ENCODE results near the gene FYN.
A peak's percentile ranks its signal among the peaks of the same experiment; 100 is the strongest.

The FYN gene

DNA sequence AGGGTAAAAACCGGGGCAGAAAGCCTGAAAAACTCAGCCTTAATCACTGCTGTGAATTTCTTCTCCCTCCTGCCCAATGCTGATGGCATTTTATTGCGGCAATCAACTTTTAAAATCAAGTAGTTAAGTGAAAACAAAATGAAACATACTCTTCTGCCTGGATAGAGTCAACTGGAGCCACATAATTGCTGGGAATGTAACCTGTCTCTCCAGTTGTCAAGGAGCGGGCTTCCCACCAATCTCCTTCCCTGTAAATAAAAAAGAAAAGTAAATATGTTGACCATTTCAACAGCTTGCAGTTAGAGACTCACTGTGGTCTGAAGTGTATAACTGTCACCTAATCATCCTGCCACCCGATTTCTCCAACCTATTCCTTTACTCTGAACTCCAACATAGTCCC lies 165.5 kb downstream of the FYN start:
- DNase-seq (ENCODE audit: low read depth): no peak

DNA sequence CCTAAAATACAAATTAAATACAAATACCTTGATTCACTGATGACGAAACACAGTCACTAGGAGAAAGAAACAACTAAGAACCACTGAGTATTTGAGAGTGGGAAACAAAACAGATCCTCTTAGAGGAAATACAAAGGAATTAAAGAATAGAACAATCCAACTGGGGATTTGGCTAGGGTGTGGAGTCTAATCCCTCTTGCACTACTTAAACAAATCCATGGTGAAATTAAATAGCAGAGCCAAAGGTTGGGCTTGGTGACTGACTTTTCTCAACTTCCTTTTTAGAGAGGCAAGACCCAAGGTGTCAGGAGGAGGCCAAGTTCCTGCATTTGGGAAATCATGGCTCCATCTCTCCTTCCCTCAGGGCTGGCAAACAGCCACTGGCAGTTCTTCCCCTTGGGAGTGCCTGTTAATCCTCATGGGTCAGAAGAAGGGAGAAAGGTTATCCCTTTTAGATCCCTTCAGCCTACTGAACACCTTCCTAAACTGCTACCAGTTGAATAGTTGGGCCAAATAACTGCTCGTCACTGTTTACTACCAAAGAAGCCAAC lies 166.3 kb downstream of the FYN start:
- DNase-seq (ENCODE audit: low read depth): no peak

DNA sequence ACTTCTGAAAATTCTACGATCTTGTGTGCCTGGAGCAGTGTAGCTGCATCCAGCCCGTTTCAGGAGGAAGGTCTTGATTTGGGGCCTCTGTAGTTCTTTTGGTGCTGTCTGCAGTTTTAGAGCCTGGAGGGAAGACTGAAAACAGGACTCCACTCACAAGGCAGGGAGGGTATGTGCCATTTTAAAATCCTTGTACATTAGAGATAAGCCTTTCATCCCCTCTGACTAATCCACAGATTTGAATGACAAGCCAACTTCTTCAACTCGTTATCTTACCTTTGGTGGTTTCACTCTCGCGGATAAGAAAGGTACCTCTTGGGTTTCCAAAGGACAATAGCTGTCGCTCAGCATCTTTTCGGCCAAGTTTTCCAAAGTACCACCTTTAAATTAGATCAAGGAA lies 169.5 kb downstream of the FYN start:
- no peak for DNase-seq (ENCODE audit: low read depth)

DNA sequence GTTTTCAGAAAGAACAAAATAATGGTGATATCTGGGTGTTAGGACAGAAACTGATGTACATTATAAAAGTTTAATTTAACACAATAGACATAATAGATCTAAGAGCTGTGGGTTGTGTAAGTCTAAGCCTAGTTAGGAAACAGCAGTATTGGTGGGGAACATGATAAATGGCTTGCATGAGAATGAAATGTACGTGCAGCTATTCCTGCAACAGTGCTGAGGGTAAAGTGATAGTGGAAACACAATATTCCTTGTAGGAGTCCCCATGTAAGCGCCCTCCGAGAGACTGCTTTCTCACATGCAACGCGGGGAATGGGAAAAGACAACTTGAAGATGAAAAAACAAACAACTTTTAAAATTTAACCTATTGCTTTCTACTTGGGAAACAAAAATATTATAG lies 171.0 kb downstream of the FYN start:
- no peak for DNase-seq (ENCODE audit: low read depth)

DNA sequence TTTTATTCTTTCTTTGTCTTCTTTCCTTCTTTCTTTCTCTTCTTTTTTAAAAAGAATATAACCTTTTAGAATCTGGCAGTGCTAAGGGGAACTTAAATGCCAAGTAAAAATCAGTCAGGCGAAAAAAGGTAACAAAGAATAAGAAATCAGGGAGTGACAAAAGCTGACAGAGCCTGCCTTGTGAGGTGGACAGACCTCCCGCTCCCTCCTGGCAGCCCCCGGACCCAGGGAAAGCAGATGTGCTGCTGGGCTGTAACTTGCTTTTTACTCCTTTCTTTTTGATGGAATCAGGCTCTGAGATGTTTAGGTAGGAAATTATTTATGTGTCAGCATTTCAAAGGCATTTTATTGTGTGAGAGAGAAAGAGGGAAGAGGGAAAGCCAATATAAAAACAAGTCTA lies 172.1 kb downstream of the FYN start:
- DNase-seq (ENCODE audit: low read depth): no peak

DNA sequence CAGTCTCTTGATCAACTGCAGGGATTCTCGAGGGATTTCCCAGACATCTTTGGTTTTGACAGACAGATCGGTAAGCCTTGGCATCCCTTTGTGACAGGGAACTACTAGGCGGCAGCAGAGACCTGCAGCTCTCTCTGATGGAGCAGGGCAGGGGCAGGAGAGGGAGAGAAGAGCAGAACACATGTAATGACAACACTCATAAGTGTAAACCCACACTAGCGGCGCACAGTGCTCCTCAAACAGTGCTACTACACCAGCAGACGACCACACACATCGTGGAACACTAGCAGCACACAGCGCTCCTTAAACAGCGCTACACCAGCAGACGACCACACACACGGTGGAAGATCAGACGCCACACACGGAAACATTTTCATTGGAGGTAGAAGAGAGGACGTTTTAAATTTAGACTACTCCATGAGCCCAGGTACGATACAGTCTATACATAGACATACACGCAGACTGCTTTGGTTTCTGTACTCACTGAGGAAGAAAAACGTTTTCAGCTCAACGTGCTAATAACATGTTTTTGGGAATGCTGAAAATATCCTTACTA lies 173.0 kb downstream of the FYN start:
- DNase-seq (ENCODE audit: low read depth): no peak

DNA sequence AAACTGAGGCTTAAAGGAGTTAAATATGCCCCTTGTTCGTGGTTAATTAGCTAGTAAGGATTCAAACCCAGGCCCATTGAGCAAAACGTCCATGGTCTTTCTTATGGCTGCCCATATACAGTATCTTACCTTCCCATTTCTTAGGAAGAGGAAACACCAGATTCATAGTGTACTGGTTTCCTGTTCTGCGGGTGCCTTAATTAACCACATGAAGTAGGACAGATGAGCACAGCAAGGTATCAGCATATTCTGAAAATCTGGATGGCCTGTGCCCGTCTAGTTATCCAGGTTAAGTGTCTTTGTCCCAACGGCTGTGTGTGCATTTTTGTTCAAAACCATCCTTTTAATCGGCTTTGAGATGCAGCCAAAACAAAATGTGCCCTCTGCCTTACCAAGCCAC lies 174.1 kb downstream of the FYN start:
- DNase-seq (ENCODE audit: low read depth): no peak

DNA sequence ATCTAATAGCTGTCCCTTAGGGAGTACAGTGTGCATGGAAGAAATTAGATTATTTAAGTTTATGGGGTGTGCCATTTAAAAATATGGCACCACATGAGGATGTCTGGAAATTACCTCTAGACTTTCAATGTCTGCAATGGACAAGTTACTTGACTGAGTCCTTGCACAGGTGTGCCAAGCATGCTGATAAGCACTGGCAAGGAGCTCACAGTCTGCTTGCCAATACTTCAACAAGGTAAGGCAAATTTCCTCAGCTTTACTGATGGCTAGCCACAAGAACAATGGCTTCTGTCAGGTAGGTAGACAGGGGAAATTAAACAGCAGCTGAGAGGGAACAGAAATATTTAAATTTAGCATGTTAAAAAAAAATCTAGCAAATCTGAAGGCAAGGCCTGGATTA lies 176.4 kb downstream of the FYN start:
- DNase-seq (ENCODE audit: low read depth): no peak

DNA sequence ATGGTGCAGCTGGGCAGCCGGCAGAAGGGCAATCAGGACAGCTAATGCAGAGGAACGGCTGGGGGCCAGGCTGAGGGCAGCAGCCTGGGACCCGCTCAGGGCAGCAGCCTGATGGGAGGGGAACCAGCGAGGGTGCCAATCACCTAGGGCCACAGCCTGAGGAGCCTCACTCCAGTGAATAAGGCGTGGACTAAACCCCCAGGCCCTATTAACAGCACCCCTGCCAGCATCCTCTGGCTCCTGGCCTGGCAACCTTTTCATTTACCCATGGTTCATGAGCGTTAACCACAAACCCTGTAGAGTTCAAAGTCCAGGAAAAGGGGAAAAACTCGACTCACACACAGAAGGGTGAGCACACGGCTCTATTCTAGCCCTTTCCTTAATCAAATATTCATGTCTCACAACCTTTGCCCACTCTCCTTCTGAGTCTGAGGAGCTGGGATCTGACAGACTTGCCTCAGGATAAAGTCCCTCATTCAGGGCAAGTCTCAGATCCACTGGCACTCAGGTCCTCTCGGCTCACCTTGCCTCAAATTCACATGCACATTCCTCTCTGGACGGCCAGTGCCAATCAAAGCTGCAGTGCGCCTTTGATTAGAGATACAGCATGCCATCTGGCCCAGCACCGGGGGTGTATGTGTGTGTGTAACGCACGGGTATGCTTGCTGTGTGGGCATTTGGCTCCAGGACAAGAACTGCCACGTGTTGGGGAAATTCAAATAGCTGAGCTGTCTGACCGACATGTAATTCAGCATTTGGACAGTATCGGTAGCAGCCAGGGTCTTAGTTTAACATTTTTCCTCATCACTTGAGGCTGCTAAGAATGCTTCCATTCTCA lies 180.7 kb downstream of the FYN start:
- no peak for DNase-seq (ENCODE audit: low read depth)

DNA sequence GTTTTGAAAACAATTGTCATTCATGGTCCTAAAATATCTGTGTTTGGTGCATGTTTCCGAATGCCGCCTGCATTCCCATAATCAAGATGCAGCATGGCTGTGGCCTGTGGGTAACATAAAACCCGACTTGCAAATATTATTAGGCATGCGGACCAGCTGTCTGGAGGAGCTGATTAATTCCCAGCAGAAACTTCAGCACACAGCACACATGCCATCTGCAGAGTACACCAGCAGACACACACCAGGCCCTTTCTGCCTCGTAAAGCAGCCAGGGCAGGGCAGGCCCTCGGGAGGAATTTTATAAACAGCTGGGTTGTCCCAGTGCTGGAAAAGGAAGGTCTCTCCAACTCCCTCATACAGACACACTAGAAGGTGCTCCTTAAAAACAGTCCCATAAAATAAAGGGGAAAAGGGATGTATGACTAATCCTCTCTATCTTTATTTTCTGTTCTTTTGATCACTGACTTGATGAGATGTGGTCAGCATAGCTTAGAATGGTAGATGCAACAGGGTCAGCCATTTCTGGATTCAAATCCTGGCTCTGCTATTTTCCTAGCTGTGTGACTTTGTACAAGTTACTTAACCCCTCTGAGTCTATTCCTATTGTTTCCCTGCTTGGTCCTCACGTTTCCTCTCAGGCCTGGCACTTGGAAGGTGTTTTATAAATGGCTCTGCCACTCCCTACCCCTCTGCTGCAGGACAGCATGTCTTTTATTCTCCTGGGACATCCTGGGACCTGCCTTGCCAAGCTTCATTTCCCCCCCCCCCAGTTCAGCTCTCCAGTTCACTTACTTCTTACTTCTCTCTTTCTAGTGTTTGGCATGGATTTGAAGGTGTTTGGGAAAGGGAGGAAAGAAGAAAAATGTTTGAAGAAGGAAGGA lies 181.7 kb downstream of the FYN start:
- DNase-seq (ENCODE audit: low read depth): no peak

DNA sequence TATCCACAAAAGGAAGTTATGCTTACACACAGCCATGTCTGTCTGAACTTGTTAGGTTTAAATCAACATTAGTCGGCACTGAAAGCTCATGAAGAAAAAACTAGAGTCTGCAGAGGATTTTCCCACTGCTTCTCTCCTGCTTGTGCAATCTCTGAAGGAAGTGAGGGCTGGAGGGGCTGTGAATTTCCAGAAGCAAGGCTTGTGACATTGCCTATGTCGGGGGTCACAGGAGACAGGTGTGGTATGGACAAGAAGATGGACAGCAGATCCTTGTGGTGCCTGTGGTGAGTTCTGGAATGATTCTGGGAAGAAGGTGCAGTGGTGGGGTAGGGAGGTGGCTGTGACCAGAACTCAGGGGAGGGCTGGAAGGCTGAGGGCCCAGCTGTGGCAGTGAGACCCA lies 183.3 kb downstream of the FYN start:
- DNase-seq (ENCODE audit: low read depth): no peak

DNA sequence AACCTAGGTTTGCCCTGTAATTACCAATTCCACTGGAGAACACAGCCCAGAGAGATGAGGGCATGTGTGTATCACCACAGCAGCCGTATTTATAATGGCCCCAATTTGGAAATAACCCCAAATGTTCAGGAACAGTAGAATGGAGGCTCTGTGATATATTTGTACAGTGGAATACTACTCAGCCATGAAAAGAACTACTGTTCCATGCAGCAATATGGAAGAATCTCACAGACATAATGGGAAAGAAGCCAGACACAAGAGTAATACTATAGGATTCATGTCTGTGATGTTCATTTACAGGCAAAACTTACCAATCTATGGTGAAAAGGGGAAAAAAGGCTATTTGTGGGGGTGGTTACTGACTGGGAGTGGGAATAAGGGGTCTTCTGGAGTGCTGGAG lies 183.8 kb downstream of the FYN start:
- no peak for DNase-seq (ENCODE audit: low read depth)

DNA sequence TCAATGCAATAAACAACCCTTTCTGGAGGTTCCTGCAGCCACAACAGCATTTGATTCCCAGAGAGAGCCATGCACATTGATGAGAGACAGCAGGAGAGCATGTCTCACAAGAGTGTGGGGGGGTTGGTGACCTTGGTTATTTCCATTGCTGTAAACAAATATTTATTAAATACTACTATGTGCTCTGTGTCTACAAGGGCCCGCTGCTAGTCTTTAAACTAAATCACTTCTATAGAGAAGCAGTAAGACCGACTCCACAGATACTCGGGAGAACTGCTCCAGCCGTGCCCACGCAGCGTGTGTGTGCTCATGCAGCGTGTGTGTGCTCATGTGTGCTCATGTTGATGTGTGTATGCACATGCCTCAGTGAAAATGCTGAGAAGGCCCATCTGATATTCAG lies 184.9 kb downstream of the FYN start:
- DNase-seq (ENCODE audit: low read depth): no peak

DNA sequence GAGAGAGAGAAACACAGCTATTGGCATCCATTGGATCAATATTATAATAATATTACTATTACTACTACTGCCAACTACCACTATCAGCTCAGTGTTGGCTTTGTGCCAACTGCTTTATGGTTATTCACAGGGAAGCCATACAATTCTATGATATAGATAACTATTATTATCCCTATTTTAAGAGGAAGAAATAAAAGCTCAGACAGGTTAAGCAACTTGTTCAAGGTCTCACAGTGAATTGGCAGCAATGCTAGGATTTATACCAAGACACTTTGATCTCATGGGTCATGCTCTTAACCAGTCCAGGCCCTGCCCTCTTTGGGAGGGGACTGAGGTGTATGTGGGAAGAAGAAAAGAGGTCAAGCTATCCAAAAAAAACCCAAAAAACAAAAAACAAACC lies 185.6 kb downstream of the FYN start:
- no peak for DNase-seq (ENCODE audit: low read depth)

DNA sequence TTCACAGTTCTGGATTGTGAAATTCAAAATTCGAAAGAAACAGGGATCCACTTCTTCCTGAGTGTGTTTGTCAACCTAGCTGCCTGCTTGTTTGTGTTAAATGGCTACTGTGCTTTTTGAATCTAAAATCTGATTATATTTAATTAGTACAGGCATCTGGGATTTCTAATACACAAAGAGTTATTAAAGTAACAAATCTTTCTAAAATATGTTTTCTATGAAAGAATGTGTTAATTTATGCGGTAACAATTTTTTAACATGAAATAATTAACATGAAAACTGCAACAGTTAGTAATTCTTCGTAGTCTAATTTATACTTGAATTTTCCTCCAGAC lies 186.4 kb downstream of the FYN start:
- no peak for DNase-seq (ENCODE audit: low read depth)

DNA sequence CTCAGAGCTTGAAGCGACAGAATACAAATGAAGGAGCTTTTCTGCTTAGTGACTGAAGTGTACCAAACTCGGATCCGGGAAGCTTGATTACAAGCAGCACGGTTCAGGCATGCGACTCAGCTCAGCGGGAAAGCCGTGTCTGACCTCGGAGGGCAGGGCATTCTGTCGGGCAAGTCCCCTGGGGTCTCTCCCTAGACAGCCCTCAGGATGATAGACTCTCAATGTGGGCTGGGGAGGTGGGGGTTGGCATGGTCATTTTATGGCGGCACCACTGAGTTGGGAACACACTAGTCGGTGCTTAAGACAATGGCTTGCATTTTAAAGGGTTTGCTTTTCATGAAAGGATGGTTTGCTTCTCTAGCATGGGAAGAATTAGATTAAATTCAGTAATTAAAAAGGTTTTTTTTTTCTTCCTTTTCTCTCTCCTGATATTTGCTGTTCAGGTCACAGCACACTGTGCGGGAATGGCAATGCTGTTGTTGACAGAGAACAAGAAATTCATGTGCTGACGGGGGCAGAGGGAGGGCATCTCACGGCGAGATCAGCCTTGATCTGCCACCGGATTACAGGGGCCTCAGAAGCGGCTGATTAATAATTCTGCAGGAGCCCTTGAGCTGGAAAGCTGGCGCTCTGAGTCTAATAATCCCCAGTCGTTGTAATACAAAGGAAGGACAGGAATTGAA lies 186.9 kb downstream of the FYN start:
- no peak for DNase-seq (ENCODE audit: low read depth)

DNA sequence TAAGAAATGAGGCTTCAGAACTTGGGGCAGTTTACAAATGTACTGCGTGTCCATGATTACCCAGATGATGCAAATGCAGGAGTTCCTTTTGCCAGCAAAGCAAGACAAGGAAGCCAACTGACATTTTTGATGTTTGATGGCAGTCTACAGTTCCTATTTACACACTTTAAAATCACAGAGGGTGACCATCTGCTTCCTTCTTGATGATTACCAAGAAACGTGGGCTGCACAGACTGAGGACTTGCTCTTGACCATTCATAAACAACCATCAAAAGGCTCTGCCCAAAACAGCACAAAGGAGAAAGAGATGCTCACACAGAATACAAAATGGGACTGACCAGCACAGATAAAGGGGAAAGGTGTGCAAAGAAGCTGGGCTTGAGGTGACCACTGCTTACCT lies 187.7 kb downstream of the FYN start:
- no peak for DNase-seq (ENCODE audit: low read depth)

DNA sequence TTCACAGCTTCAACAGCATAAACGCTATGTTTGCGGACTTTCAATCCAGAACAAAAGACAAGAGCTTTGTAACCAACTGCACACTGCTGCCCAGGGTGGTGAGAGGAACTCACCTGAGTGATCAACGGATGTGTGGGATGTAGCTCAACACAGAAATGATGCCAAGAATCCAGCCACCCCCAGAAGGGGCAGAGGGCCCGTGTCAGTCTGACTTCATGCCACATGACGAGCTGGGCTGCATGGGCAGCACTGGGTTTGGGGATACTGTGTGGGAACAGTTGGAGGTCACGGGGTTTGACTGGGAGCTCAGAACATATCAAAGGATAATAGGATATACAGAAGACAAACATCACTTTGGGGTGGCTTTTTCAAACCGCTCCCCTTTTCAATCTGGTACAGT lies 188.2 kb downstream of the FYN start:
- no peak for DNase-seq (ENCODE audit: low read depth)

DNA sequence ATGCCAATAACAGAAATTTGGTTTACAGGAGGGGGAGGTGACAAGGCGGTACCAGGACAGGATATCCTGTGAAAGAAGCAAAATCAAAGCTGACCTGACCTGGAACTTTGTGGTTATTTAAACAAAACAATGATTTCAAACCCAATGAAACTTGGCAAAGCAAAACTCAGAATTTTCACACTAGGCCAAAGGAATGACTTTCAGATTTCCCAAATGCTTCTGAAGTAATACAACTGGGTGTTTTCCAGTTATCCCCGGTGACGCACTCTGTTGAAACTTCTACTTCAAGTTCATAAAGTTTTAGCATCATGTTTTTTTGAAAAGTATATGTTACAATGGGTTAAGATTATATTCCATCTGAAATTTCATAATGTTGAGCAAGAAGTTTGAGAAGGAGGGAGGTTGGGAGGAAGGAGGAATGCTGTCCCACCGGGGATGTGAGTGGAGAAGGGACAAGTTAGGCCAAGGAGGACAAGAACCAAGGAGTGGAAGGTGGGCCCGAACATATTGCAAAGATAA lies 189.4 kb downstream of the FYN start:
- peak; percentile 87 for DNase-seq (ENCODE audit: low read depth)

DNA sequence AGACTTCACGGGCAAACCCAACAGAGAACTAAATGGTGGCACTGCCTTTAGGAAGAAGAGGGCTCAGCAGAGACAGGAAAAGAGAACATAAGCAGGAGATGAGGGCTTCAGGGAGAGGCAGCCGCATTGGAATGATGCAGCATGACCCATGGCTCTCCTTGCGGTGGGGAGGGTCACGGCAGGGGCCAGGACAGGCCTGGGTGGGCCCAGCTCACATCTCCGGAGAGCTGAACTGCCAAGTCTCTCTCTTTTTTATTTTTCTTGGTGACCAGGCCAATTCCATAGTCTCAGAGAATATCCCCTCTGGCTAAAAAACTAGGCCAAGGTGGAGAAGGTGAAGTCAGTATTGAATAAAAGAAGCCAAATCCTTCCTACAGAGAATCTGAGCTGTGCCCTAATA lies 190.1 kb downstream of the FYN start:
- DNase-seq (ENCODE audit: low read depth): no peak

DNA sequence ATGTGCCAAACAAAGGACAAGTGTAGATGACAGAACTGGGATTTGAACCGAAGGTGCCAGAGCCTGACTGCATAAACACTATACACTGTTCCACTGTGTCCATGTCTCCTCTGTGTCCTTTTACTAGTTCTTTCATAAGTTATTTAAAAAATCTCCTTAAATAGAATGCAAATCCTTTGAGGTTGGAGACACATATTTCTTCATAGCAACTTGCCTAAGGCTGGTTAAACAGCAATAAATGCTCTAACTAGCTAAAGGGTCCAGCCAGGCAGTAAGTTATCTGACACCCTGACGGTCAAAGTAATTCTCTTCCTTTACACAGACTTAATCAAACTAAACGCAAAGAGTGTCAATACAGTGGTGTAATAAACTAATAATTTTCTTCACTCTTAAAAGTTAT lies 191.4 kb downstream of the FYN start:
- no peak for DNase-seq (ENCODE audit: low read depth)
